GM12878 (cell line): ENCODE results near the gene ROBO1. TPM values are rescaled to one million over a fixed set of nuclear protein-coding genes. Genes with fewer than 3 reads are reported as not detected.

ENCODE experiments used
- ATAC-seq: fragments of 200-7000 bp; cut with Tn5 transposase; 3 replicates; pipeline ENCODE4 v1.9.1; 2020; ENCODE audit warnings: mild to moderate bottlenecking, moderate library complexity
- BruUV-seq: library from RNA; stranded (reverse); fragments of 400-500 nt; replicated peaks from 2 replicates; lab custom pipeline; 2021; lab: Mats Ljungman, UMichigan
- CTCF ChIA-PET: fragments of 300-600 bp; sonication (Branson Sonifier 250); formaldehyde crosslinking; extraction: SDS; loops from one replicate; lab custom pipeline; 2021; ENCODE audit warnings: inconsistent platforms; lab: Yijun Ruan, JAX
- POLR2A ChIA-PET: fragments of 350-600 bp; formaldehyde crosslinking; extraction: SDS; loops from one replicate; lab custom pipeline; 2021; ENCODE audit warnings: inconsistent platforms; lab: Charles Lee
- RAD21 ChIA-PET: fragments of 300-600 bp; sonication (Branson Sonifier 250); formaldehyde crosslinking; loops from one replicate; lab custom pipeline; 2023; ENCODE audit warnings: antibody characterized with exemption; ENCODE audit not compliant: unreplicated experiment; lab: Charles Lee
- SMC1A ChIA-PET: fragments of 300-600 bp; sonication (Branson Sonifier 250); formaldehyde crosslinking; loops from one replicate; lab custom pipeline; 2023; ENCODE audit not compliant: unreplicated experiment, uncharacterized antibody; lab: Charles Lee
- DNase-seq: peaks from one replicate; pipeline ENCODE4 v3.0.0-alpha.2; 2011; ENCODE audit warnings: low read depth, low spot score
- FAIRE-seq: peaks from 3 replicates; lab custom pipeline; 2011; peaks lifted over from hg19 to GRCh38; lab: Jason Lieb, UNC
- H2AFZ ChIP-seq: 2 replicates; pipeline ENCODE4 v1.6.0; 2011; ENCODE audit warnings: low read depth, low read length, control low read depth; ENCODE audit not compliant: control insufficient read depth
- H3K27ac ChIP-seq: 2 replicates; pipeline ENCODE4 v1.5.1; 2011; ENCODE audit warnings: control low read depth; ENCODE audit not compliant: control insufficient read depth, insufficient read depth
- H3K27me3 ChIP-seq, 2 experiments: replicated peaks in 1 of 2; 2 replicates each; pipeline versions ENCODE4 v1.6.0 to v1.6.1; 2011; ENCODE audit warnings: low read length in 1 of 2; ENCODE audit not compliant: control insufficient read depth in 2 of 2, insufficient read depth in 2 of 2
- H3K36me3 ChIP-seq, 2 experiments: 2 replicates each; pipeline ENCODE4 v1.5.1; 2011; ENCODE audit warnings: low read length in 1 of 2; ENCODE audit not compliant: control insufficient read depth in 2 of 2, insufficient read depth in 2 of 2
- H3K4me1 ChIP-seq: 2 replicates; pipeline ENCODE4 v1.6.1; 2011; ENCODE audit warnings: mild to moderate bottlenecking, low read length, moderate library complexity, mixed read lengths; ENCODE audit not compliant: control insufficient read depth, insufficient read depth
- H3K4me2 ChIP-seq: 2 replicates; pipeline ENCODE4 v1.6.0; 2011; ENCODE audit warnings: control low read depth; ENCODE audit not compliant: control insufficient read depth, insufficient read depth
- H3K4me3 ChIP-seq: fragments of 200-600 bp; sonication (generic); 2 replicates; pipeline ENCODE4 v1.5.1; 2016
- H3K79me2 ChIP-seq: 2 replicates; pipeline ENCODE4 v1.6.0; 2011; ENCODE audit warnings: low read length; ENCODE audit not compliant: control insufficient read depth, insufficient read depth
- H3K9ac ChIP-seq: 2 replicates; pipeline ENCODE4 v1.8.0; 2011; ENCODE audit warnings: low read length, control low read depth, mixed read lengths; ENCODE audit not compliant: control insufficient read depth, insufficient read depth
- H3K9me3 ChIP-seq: replicated peaks from 3 replicates; pipeline ENCODE4 v1.5.1; 2011; ENCODE audit warnings: mild to moderate bottlenecking, low read length; ENCODE audit not compliant: control insufficient read depth, insufficient read depth
- H4K20me1 ChIP-seq: 2 replicates; pipeline ENCODE4 v1.6.0; 2011; ENCODE audit not compliant: control insufficient read depth, insufficient read depth
- CBX5 ChIP-seq: sonication (generic); IDR thresholded peaks from 2 replicates; pipeline ENCODE4 v1.6.1; 2016; ENCODE audit warnings: low read depth, moderate library complexity, mild to moderate bottlenecking, inconsistent platforms
- ELK1 ChIP-seq: IDR thresholded peaks from 2 replicates; pipeline ENCODE4 v1.6.1; 2012; ENCODE audit warnings: low read depth, low read length, improper control_type of control experiment
- MAX ChIP-seq: IDR thresholded peaks from 2 replicates; pipeline ENCODE4 v1.6.1; 2012; ENCODE audit warnings: low read depth, low read length, improper control_type of control experiment
- SKIL ChIP-seq: fragments of 450-650 bp; IDR thresholded peaks from 2 replicates; pipeline ENCODE4 v1.6.1; 2017; ENCODE audit warnings: mild to moderate bottlenecking, low read depth, inconsistent platforms; ENCODE audit not compliant: poor library complexity, severe bottlenecking
- WGBS: methylation state at CpG from one replicate; pipeline ENCODE4 v1.1.6; 2016; ENCODE audit warnings: low lambda C conversion rate; ENCODE audit not compliant: insufficient replicate concordance, insufficient coverage; ENCODE audit errors: missing lambda C conversion rate; 5-methylcytosine and 5-hydroxymethylcytosine counted together
- in situ Hi-C: fragments of 300-500 bp; cut with MboI; formaldehyde crosslinking; loops from 9 replicates; pipeline ENCODE4 v1.14.3; 2018; ENCODE audit warnings: mixed read lengths
- intact Hi-C: fragments of 100-400 bp; cut with micrococcal nuclease; formaldehyde crosslinking; loops from one replicate; pipeline ENCODE4 v1.14.2; 2022; ENCODE audit not compliant: unreplicated experiment
- polyA plus RNA-seq, 11 experiments: library from polyadenylated mRNA; depleted of rRNA in 4 of 11; unstranded in 6 of 11; stranded (reverse) in 5 of 11; fragments of >200 nt; fragmentation: Nextera tagmentation in 4 of 11; fragmentation: Illumina TruSeq in 1 of 11; extraction: Ambion mirVana in 4 of 11; extraction: Trizol in 1 of 11; gene quantifications; 1 replicate in 1 of 11; 2 replicates in 10 of 11; pipeline versions ENCODE4 v1.2.1 to v1.2.3, GENCODE V29; 2011 to 2016; ENCODE audit warnings: inconsistent platforms in 2 of 11, missing spikeins in 2 of 11, low read depth in 1 of 11
- total RNA-seq, 4 experiments: library from RNA; depleted of rRNA in 3 of 4; stranded (reverse); fragments of >200 nt in 3 of 4; fragmentation: Illumina TruSeq in 1 of 4; extraction: Trizol in 1 of 4; gene quantifications; 2 replicates each; pipeline versions ENCODE4 v1.2.1 to v1.2.3, GENCODE V29; 2013 to 2021

The ROBO1 gene
- total and polyA plus RNA-seq, 10 of the 15 experiments (the other 5 are each of a cell fraction or from before 2014, with no cell fraction given): 0.29 to 46.5 (median 1.2) TPM

GRCh38 chr3:79052054-79052681 is 715.6 kb downstream of the ROBO1 start:
- ChIA-PET CTCF (no interaction called here), RAD21 (no interaction called here), POLR2A (no interaction called here), SMC1A (interaction anchor here (0.6 kb wide), 1 partner anchor 29 kb away, joined by 3 read pairs; no protein-coding TSS in a partner anchor)
- FAIRE-seq: no peak
- intact Hi-C loops (no loop called here), in situ Hi-C loops (no loop called here)
- H3K79me2 ChIP-seq: no peaks in the 10 kb centered on the region
- no TSS peak for BruUV-seq
- H3K27ac ChIP-seq: no peak overlapping the region
- H2AFZ ChIP-seq: no peak overlapping the region
- H3K9me3 ChIP-seq: no peaks in the 10 kb centered on the region
- H3K9ac ChIP-seq: no peak overlapping the region
- no peak overlapping the region for H3K4me2 ChIP-seq
- H3K4me3 ChIP-seq: no peak overlapping the region
- ATAC-seq: no peak
- no peaks in the 10 kb centered on the region for H3K36me3 ChIP-seq
- no peaks in the 10 kb centered on the region for H3K27me3 ChIP-seq
- TF ChIP-seq SKIL (no peak), CBX5 (peak; percentile 79; the same call in 1 of the 2 replicates), MAX (no peak), ELK1 (no peak)
- no peaks in the 10 kb centered on the region for H4K20me1 ChIP-seq
- DNase-seq: no peak
- WGBS: 58% methylated on average over 9 of the region's 9 CpGs
- H3K4me1 ChIP-seq: no peaks in the 10 kb centered on the region
